Esophagus mucosa (tissue), 1 donor: ENCODE results near the gene AFG3L2. TPM values are rescaled to one million over a fixed set of nuclear protein-coding genes. Genes with fewer than 3 reads are reported as not detected.
A peak's percentile ranks its signal among the peaks of the same experiment; 100 is the strongest.

Experiments used
- ATAC-seq: fragments of 200-7000 bp; cut with Tn5 transposase; one replicate; pipeline ENCODE4 v1.9.1; 2020
- total RNA-seq: library from RNA; stranded (reverse); gene quantifications from one replicate; pipeline ENCODE4 v1.2.4, GENCODE V29; 2023
- donor health status: DM: yes; HTN: yes; CAD: no.

Gene AFG3L2
- total RNA-seq, 1 donor from 2014 or later: 43.1 TPM

DNA sequence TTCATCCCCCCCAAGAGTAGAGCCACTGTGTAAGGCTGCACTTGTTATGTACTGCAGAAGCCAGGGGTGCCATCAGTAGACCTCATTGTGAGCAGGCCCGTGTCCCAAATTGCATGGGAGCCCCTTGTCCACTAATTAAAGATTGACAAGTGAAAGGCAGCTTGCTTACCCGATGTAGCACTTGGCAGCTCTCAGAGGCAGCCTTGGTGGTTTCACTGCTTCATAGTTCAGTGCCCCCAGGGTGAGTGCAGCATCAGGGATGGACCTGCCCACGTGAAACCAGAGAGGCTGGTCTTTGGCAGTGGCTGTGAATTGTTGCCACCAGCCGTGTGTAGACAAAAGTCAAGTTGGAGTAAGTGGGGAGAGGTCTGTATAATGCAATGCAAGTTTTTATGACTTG, 55.7 kb downstream of the AFG3L2 start:
- ATAC-seq: peak; percentile 35

DNA sequence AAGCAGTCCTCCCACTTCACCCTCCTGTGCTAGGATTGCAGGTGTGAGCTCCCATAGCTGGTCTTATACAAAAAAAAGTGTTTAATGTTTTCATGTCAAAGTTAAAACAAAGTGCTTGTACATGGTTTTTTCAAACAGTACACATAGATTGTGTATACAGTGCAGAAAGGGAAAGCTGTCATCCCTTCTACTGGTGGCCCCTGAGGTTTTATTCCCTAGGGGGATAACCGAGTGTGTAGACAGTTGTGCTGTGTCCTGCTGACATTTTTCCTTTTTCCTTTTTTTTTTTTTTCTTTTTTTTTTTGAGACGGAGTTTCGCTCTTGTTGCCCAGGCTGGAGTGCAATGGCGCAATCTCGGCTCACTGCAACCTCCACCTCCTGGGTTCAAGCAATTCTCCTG, 58.2 kb downstream of the AFG3L2 start:
- no peak for ATAC-seq

DNA sequence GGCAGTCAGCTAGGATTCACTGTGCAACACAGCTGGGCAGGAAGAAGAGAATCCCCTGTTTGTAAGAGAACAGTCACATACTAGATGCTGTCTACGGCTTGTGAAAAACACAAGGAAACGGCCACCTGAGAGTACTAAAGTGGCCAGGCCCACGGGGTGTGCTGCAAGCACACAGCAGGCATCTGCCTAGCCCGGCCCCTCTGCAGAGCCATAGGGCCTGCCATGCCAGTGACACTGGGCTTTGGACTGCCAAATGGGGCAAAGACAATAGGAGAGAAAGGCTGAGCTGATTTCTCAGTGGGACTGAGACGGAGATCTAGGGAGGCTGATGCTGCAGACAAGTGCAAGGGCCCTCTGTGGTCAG, 58.7 kb downstream of the AFG3L2 start:
- peak; percentile 19 for ATAC-seq

DNA sequence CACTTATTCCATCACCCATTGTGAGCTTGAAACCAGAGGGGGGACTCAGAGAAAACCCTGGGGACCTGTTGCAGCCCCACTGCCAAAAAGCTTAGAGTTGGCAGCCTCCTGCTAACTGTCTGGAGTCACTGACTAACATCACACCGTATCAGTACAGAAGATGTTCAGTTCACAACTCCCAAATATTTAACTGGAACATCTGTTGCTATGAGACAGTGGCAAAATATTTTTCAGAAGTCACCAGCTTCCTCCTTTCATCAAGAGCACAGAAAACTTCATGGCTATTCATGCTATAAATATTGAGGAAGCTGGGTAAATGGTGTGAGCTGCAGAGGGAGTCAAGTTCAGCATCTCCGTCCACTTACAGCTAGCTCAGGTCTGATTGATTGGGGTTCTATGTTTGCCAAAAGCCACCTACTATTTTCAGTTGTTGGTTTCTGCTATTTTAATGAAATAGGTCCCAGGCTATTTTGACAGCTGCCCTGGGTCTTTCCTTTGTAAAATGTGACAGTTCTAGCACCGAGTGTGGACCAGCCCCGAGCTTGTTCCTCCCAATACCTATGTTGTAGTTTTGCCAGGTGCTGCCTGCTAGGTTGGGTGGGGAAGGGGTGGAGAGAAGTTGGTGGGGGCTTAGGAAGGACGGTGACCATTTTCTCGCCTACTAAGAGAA, 59.2 kb downstream of the AFG3L2 start:
- no peak for ATAC-seq

DNA sequence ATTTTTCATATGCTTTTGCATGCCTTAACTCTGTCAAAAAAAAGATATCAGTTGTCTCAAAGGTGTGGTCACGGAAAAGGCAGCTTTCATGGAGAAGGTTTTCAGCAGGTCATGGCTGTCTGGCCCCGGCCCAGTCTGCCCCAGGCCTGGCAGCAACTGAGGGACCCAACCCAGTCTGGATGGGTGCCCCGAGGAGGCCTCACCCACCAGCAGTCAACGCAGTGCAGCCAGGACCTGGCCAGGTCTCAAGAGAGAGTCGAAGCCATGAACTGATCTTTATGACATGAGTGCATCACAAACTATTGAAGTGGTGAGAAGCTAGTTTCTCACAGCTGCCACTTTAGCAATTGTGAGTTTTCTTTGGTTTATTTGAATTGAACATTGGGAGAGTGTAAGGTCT, 61.1 kb downstream of the AFG3L2 start:
- ATAC-seq: peak; percentile 84

DNA sequence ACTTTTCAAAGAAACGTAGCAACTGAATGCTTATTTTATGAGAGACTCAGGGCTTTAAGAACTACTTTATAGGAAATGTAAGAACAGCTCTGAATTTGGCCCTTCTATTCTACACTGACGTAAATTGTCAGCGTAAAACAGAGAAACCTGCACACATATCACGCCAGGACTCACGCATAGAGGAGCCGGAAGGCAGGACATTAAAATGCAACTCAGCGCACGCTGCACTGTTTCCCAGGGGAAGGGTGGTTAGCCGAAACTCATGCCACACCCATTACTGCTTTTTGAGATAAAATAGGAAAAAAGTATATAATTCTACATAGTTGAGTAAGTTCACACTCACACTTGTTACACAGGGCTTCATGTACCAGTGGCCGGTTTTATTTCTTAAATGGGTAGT, 61.5 kb downstream of the AFG3L2 start:
- ATAC-seq: peak; percentile 9

DNA sequence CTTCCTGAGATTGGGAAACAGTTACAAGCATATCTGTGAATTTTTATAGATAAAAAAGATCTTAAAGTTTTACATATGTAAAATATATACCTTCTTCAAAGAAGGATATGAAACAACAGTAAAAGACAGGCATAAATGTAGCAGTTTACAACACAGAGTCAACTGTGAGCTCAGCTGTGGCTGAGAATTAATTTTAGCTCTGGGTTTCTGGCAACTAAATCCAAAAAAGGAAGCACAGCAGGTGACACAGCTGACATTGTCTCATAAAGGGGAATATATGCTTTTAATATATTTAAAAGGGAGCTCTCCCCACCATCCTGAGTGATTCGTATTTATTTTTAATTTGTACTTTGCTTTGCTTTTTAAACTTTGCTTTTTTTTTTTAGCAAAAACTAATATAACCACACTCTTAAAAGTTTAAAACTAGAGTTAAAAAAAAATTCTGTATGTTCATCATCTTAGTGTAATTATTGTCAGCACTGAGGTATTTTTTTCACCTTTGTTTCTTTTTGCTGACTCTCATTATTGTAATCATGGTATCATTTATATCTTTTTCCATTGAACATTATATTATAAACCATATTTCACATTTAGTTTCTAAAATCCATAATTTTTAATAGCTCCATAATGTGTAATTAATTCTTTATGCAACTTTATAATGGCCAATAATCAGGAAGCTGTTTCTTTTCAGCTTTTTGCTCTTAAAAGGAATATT, 62.3 kb downstream of the AFG3L2 start:
- no peak for ATAC-seq

DNA sequence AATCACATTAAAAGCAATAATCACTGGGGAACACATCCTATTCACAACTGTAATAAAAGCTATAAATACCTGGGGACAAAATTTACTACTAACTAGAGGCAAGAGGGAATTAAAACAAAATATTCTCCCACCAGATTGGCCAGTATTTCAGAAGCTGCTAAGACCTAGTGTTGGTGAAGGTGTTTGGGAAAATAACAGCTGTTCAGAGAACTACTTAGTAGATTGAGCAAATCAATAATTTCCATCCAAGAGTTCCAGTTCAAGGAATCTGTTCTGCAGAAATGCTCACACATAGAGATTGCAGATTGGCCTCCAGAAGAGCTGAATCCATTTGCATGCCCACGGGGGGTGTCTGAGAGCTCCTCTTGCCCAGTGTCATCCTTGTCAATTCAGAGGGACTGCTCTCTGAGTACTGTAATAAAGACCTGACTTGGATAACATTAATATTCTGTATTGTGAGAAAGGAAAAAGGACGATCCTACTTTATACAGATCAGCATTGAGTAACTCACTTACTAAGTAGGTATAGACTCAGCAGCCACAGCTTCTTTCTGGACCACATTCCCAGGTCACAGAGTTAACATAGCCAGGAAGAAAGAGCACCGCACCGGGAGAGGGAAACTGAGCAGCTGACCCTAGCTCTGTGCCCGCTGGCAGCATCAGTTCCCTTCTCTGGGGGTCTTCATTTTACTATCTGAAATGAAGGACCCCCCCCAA, 63.3 kb downstream of the AFG3L2 start:
- no peak for ATAC-seq

DNA sequence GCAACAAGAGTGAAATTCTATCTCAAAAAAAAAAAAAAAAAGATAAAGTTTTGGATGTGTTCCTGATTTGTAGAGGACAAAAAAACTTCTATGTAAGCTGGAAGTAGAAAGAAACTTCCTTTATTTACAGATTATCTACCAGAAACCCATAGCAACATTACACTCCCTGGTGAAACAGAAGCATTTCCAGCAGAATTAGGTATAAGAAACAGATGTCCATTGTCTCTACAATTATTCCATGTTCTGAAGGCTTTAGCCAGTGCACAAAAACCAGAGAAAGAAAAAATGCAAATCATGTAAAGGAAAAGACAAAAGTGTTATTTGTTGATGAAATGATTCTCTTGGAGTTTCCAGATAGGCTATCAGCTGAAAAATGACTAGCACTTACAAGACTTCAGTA, 64.1 kb downstream of the AFG3L2 start:
- ATAC-seq: no peak

DNA sequence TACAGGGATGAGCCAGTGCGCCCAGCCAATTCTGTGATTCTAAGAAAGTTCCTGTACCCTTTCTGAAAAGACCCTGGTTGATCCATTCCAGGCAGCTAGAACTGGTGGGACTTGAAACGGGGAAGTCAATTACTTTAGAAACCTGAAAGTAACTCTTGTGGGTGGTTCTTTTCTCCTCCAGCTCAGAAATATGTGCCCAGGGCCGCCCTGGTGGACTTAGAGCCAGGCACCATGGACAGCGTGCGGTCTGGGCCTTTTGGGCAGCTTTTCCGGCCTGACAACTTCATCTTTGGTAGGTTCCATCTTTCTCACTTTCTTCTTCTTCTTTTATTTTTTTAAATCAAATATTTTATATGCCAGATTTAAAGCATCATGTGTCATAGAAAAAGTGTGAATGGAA, 66.3 kb downstream of the AFG3L2 start:
- ATAC-seq: no peak

DNA sequence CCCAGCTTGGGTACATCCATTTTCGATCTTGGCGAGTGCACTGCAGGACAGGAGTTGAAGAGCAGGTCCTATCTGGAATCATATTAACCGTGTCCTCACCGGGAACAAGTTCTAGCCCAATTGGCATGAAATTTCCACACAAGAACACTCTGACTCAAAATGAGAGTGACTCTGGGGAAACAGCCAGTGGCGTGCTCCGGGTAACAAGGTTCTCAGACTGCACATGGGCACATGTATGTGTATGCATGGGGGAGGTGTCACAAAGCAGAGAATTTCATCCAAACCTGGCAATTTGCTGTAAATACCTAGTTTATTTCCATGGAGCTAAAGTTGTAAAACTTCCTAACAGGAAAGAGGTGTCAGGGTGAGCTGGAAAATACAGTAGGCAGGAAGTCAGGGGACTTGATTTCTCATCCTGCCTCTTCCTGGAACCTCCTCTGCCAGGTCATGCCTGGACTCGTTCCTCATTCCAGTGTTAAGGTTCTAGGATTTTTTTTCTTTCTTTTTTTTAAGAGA, 67.3 kb downstream of the AFG3L2 start:
- ATAC-seq: peak; percentile 40

DNA sequence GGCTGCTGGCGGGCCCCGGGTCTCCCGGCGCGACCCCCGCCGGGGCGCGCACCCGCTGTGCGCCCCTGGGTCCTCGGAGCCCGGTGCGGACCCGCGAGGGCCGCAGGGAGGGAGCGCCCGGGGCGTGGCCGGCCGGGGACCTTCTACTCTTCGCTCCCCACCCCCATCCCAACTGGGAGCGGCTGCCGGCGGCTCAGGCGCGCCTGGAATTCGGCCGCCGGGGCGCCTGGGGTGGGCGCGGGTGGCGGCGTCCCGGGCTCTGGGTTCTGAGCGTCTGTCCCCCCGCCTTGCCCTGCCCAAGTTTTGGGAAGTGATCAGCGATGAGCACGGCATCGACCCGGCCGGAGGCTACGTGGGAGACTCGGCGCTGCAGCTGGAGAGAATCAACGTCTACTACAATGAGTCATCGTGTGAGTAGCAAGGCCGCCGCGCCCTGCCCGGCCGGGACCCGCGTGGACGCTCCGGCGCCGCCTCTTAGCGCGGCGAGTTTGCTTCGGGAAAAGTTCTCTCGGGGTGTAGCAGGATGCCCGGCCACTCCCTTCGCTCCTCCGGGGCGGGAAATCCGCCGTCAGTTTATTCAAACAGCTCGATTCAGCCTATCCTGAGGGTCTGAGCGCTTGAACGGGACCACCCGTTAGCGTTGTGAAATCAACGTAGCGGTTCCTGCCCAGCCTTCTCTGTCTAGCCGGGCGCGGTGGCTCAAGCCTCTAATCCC, 68.5 kb downstream of the AFG3L2 start:
- peak; percentile 79 for ATAC-seq

DNA sequence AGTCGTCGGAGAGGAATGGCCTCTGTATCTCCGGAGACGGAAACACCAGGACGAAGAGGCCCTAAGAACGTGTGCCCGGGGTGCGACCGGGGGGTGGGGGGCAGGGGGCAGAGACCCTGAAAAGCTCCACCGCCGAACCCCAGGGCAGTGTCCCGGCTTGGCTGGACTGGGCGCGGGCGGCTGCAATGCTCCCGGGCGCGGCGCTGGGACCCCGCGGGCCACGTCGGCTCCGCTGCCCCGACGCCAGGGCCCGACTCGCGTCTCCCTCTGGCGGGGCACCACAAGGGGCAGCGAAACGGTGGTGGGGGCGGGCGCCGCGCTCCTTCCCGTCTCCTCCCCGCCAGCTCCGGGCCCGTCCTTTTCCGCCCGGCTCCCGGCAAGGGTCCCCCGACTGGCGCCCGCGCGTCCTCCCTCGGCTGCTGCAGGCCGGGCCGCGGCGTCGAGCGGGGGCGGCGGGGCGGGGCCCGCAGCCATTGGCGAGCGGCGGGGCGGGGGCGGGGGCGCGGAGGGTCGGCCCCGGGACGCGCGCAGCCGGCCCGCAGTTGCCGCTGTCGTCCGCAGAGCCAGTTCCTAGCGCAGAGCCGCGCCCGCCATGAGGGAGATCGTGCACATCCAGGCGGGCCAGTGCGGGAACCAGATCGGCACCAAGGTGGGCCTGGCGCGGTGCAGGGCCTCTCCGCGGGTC, 69.2 kb downstream of the AFG3L2 start, which contains the start of gene TUBB6:
TSS of gene TUBB6 (plus strand) at position 541 of the 685 bp plus-strand sequence. CDS start at position 593, 52 bp downstream.
- ATAC-seq: peak; percentile 69

DNA sequence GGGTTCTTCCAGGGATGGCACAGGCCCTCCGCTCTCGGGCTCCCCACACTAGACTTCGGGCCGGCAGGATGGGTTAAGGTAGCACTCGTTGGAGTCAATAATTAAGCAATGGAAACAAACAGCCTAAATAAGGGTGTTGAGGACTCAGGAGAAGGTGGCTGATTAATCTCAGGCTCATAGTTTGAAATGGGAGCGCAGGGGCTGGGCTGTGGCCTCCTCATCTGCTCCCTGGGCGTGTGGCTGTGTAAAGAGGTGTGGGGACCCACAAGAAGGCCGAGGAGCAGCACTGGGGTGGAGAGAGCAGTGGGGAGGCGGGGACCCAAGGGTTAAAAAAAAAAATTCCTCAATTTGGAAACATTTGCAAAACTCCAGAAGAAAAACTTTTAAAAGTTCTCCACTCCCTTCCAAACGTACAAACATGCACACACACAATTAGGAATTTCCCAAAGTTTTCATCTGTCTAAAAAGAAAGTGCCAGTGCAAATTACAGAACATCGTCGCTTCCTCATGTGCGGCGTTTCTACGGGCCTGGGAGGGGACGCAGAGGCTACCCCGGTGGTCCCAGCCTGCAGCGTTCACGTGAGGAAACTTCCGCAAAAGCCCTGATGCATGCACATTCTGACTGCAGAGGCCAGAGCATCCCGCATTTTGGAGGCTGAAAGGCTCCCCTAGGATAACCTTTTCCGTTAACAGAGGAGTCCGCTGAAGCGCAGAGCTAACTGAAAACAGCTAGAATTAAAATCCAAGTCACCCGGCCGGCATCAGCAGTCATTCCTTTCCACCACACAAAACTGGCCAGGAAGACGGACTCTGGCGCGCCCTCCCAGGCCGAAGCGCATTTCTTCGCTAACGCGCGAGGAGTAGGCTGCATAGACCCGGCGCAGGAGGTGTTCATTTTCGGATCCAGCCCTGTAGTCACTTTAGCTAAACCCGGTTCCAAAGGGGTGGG, 70.0 kb downstream of the AFG3L2 start:
- no peak for ATAC-seq

DNA sequence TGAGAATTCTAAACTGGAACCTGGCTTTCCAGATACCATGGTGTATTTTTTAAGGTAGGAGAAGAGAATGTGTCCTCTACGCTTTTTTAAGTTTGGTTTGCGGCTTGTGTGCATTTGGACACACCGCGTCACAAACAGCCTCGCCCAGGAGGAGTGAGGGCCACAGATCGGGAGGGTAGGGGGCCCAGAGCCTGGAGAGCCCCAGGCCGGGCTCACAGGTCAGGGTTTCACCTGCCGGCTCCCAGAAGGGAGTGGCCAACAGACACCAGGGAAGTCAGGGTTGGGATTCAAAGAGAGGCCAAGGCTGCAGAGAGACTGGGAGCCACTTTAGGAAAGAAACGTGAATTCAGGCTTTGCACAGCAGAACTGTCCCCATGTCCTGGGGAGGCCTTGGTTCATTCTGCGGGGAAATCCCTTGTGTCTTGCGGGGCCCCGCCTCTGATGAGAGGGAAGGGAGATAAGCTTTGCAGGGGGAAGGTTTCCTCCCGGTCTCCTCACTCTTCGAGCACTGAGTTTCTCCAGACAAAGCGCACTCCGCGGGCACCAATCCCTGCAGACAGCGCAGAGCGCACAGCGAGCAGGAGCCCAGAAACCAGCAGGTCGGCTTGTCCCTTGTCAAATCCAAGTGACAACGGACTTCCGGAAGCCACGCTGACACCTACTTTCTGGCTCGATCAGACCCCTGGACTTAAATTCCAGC, 70.9 kb downstream of the AFG3L2 start:
- no peak for ATAC-seq

DNA sequence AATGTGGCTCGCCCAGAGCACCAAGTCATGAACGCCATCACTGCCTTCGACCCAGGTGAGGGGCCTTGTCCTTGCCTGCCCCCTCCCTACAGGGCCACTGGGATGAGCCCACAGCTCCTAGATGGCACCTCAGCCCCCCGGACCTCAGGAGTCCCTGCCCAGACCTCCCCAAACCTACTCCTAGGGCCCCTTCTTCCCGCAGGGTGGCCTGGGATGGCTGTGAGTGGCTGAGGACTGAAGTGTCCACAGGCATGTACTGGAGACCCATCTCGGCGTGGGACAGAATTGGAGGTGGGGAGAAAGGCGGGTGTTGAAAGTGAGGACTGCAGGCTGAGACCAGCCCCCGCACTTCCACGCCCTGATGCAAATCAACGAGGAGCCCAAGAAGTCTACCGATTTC, 71.8 kb downstream of the AFG3L2 start:
- ATAC-seq: no peak

DNA sequence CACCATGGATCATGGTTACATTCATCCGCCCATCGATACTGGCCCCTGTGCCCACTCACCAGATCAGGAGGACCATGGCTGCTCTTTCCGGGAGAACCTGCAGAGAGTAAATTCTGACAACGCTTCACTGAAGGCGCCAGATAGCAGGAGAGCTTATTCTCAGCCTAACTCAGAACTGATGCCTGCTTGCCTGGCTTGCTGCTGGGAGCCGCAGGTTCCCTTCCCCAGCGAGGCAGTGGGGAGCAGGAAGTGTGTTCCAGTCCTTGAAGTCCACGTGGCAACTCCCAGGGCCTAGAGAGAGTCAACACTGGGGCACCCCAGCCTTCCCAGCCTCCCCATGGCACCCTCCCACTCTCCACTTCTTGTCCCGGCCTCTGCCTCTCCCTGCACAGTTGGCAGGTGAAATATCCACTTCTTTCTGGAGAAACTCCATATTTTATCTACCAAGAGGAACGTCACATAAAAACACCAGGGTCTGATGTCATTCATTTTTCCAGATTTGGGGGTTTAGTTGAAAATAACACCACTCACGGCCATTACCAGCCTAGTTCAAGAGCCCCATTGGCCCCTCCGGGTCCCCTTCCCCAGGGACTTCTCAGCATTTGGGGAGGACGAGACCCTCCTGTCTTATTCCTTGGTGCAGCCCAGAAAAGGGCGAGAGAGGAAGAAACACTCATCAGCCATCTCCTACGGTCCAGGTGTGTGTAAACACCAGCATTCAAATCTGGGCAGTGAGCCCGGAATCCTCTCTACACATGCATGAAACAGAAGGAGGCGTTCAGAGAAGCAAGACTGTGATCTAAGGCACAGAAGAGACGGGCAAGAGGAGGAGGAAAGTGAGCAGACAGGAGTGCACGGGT, 72.4 kb downstream of the AFG3L2 start:
- peak; percentile 15 for ATAC-seq

DNA sequence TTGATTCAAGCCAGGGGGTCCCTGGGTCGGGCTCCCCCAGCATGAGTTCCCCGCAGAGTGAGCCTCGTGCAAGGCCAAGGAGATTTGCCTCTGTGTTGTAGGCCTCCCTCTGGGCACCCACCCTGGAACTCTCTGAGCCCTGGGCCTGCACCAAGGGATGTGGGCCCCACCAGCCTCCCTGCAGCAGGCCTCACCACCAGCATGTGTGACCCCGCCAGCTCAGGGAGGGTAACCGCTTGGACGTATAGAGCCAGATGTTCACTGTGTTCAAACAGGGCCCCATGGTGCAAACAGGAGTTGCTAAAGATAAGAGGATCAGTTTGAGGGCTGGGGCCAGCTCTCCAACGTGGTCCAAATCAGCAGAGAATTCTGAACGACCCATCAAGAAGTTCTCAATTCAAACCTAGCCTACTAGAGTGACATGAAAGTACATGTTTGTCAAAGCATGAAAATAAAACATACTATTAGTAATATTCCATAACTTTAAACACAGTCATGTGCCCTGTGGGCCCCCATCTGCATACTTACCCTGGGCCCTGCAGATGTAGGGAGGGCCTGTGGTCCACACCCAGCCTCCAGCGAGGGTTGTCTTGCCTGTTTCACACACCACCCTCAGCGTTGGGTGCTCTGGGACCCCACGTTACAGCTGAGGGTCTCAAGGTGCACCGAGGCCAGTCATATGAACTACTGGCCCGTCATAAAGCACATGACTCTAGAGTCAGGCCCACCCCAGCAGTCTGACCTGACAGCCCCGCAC, 74.5 kb downstream of the AFG3L2 start:
- ATAC-seq: no peak
